HG02642 (cell line): Measurements from ENCODE around the gene KCNB1.

Experiments
- ATAC-seq: cut with Tn5 transposase; IDR thresholded peaks from one replicate; pipeline ENCODE4 v1.9.1; 2021; ENCODE audit warnings: mild to moderate bottlenecking; ENCODE audit not compliant: unreplicated experiment, poor library complexity

The KCNB1 gene

DNA sequence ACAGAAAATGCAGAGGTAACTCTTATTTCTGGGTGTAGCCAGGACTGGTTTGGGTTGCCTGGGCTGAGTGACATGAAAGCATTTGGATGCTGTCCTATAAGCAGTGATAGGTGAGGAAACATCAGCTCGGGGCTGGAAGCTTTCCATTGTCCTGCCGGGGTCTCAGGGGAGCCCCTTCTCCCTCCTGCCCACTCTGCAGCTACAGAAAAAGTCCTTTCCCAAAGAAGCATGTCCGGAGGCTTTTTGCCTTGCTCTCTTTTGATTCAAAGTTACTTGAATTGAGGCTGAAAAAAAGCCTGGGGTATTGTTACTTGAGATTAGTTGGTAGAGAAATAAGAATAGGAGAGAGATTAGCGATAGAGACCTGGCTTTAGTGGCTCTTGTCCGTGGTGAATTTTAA is 113.9 kb downstream of the KCNB1 start:
- ATAC-seq: no peak

DNA sequence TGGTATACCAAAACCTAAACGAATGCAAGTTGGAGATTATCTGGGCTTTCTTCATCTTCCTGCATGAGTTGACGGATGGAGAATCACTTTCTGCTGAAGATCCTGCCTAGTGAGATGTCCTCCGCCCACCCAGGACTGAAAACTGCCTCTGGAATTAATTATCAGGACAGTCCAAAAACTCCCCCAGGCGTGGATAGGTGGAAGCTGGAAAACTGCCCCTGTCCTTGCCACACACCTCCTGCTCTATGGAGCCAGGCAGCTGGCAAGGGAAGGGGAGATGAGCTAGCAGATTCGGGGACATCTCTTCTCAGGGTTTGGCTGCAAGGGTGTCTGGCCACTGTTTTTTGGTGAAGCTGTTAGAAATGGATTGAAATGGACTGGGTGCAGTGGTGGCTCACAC is 115.4 kb downstream of the KCNB1 start:
- ATAC-seq: no peak

DNA sequence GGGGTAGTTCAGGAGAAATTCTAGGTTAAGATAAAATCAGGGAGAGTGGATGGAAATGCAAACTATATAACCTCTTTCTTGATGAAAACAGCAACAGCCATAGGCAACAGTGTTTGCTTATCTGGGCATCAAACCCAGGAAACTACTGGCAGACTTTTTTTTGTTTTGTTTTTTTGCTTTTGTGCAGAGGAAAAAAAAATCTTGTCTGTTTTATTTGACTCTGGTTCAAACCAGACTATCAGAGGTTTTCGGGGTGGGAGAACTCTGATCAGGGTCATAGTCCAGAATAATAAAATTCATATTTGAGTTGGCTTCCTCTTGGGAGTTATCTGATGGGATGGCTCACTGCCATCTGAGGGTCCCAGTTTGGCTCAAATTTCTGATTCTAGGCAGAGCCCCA is 115.8 kb downstream of the KCNB1 start:
- no peak for ATAC-seq

DNA sequence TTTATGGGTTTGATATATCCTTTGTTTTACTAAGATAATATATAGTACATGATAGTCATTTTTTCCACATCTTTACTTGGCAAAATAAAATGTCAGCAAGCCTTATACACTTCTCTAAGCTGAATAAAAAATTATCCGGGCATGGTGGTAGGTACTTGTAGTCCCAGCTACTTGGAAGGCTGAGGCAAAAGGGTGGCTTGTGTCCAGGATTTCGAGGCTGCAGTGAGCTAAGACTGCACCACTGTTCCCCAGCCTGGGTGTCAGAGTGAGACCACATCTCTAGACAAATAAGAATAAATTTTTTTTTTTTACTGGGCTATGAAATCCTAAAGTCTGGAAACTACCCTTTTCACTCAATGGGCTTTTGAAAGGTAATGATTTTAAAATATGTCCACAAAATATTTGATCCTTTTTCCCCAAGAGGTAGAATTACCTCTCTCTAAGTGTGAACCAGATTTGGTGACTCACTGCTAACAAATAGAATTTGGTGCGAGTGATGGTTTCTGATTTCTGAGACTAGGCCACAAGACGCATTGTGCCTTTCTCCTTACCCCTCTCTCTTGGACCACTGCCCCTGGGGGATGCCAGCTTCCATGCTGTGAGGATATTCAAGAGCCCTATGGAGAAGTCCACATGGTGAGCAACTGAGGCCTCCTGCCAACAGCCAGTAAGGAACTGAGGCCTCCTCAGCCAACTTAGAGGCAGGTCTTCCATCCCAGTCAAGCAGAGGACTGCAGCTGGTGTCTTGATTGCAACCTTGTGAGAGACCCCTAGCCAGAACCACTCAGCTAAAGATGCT is 120.4 kb downstream of the KCNB1 start:
- no peak for ATAC-seq

DNA sequence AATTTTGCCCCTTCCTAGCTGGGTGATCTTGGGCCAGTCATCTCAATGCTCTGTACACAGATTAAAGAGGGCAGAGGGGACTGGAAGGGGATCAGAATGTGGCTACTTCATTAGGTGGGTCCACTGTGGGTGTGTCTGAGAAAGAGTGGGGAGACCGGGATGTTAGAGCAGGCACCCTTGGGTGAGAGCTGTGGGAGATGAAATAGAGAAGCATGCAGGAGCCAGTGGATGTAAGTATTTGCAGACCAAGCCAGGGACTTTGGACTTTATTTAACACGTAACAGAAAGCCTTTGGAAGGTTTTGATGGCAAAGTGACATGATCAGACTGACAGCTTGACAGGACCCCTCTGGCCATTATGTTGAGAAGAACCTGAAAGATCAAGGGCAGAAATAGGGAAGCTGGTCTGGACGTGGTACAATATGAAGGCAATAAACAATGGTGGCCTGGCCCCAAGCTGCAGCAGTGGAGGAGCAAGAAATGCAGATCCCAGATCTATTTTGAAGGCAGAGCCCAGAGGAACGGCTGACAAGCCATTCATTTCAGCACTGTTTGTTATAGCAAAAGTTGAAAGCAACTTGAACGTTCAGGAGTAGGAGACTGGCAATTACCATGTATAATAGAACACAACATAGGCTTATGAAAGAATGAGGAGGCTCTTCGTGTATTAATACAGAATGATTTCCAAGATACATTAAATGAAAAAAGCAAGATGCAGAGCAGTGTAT is 122.1 kb downstream of the KCNB1 start:
- no peak for ATAC-seq

DNA sequence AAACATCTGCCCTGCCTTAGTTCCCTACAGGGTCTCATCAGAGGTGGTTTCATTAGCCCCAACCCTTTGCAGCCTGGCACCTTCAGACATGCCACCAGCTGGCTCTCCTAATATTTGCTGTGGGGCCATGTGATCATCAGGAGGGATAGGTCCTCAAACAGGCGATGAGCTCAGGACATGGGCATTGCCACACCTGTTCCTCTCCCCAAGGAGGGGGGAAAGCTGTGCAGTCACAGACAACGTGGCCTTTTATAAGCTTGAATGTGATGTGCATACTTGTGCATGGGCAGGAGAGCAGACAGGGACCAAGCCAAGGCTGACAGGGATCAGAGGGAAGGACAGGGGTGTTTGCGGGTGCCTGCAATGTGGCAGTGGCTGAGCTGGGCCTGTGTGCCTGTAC is 125.8 kb downstream of the KCNB1 start:
- ATAC-seq: no peak

DNA sequence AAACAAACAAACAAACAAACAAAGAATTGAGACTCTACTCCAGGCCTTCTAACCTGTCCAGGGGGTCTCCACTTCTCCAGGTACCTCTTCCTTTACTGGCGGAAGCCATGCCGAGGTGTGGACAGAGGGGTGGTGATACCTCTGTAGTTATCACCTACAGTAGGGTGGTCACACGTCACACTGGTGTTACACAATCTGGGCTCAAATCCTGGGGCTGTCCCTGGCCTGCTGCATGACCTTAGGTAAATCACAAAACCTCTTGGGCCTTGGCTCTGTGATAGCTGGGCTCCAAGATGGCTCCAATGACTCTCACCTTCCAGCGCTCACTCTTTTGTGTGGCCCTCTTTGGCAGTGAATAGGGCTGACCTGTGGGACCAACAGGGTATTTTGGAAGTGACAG is 127.8 kb downstream of the KCNB1 start:
- ATAC-seq: no peak

DNA sequence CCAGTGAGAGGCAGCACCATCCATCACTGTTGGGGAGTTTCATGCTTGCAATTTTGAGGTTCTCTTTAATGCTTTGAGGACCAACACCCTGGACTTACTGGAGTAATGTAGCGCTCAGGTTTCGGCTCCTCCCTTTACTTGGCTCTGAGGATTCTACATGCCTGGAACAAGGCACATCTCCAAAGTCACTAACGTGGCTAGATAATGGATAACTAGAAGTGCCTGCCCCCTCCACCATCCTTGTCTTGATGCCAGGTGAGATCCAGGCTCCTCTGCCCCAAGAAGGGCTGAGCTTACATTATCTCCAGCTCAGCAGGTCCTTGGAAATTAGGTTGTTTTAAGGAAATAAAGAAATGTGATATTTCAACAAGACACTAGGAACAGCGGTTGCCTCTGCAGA is 129.1 kb downstream of the KCNB1 start:
- no peak for ATAC-seq

DNA sequence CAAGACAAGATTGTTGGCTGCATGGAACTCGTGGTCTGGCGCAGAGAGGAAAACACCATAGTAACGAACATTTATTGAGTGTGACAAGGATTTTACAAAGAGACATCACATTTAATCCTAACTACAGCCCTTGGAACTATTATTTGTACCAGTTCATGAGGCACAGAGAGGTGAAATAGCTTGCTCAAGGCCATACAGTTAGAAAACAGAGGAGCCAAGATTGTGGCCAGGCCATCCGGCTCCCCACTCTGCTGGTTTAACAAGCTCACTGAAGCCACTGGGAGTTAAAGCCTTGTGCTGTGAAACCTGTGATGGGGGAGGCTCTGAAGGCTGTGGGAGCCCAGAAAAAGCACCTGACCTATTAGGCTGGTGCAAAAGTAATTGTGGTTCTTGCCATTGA is 129.7 kb downstream of the KCNB1 start:
- no peak for ATAC-seq

DNA sequence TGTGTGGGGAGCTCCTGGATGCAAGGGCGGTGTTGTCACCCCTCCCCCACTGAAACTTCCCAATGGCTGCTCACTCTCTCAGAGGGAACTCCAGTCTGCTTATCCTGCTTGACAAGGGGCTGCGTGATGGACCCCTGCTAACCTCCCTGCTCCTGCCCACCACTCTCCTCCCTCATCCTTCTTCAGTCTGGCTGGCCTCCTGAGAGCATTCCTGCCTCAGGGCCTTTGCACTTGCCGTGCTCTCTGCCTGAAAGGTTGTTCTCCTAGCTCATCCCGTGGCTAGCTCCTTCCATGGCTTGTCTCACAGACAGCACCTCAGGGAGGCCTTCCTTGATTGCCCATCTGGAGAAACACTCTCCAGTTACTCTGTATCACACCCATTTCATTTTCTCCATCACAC is 130.7 kb downstream of the KCNB1 start:
- ATAC-seq: no peak

DNA sequence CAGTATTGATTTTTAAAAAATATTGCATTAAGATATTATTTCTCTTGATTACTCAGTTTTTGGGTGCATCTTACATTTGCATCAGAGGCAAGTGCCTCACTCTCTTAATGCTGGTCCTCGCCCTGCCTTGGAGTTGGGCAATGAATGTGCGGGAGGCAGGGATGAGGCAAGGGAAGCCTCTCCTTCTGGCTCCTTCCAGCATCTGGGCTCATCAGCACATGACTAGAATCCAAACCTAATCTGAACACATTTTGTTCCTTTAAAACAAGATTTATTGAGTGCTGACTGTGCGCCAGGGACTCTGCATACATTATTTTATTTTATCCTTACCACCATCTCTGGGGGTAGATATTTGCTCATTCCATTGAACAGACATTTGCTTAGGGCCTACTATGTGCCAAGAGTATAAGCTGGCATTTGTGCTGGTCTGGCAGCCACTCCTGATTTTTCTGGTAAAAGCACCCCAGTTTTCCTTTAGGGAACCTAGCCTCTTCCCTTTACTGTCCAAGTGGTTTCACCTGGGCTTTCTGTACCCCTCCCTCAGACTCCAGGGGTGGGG is 132.7 kb downstream of the KCNB1 start:
- no peak for ATAC-seq

DNA sequence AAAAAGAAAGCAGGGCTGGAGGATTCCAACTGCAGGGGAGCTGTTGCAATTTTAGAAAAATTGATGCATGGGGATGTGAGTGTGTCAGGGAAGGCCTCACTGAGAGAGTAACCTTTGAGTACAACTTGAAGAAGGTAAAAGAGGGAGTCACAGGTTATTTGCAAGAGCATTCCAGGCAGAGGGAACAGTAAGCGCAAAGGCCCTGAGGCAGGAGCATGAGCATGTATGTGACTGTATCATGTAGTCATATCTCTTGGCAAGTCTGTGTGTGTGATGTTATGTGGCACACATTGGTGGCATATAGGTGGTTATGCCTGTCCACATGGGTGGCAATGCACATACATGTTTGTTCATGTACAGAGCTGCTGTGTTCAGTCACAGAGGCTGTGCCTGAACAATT is 133.4 kb downstream of the KCNB1 start:
- no peak for ATAC-seq

DNA sequence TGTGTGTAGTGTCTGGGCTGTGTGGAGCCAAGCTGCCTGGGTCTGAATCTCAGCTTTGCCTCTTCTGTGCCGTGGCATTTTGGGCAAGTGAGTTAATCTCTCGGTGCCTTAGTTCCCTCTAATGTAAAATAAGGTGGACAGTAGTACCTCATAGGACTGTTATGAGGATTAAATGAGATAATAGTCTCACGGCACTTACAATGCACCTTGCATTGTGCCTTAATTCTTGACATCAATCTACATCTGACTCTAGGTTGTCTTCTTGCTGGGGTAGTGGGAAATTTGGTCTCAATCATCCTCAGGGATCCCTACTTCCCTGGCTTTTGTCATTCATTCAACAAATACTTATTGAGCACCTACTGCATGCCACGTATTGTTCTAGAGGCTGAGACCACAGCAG is 133.9 kb downstream of the KCNB1 start:
- ATAC-seq: no peak

DNA sequence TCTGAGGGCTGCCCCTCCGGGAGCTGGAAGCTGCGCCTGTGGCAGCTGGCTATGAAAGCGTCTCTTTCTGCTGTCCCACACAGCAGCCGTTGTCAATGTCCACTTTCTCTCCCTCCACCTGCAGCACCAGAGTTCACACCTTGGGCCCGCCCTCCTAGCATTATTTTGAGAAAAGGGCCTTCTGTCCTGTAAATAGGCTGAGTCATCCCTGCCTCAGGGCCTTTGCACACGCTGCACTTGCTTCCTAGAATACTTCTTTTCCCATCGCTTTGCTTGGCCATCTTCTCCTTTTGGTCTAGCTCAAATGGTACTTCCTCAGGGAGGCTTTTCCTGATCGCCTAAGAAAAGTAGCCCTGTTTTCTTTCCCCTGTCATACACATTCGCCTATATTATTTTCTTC is 135.3 kb downstream of the KCNB1 start:
- no peak for ATAC-seq

DNA sequence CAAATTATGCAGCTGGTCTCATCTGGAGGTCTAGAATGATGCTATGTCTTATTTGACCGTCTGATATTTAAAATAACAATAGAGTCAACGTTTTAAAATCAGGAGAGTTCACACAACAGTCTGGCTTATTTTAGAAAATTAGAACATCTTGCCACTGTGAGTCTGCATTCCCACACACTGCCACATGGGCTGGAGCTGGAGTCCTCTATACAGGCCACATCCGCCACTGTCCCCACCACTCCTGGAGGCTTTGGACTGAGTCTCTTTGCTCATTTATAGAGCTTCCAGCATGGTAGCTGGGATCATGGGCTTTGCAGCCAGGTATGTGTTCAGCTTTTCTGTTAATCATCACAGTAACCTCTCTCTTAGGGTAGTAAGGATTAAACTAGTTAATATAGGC is 135.8 kb downstream of the KCNB1 start:
- no peak for ATAC-seq

DNA sequence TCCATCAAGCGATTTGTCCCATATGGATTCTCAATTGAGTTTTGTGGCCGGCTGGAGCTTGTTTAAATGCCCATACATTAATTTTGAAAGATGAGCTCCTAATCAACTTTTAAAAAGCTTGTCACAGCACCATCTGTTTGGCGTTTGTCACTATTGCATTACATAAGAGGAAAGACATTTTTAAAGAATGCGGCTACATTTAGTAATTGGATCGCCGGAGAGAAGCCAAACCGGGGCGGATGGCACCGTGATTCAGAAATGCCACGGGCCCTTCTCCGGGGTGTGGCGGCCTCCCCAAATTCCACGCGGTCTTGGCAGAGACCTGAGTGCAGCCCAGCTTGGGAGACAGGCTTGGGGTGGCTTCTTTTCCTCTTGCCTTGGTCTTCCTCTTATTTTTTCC is 136.9 kb downstream of the KCNB1 start:
- no peak for ATAC-seq

DNA sequence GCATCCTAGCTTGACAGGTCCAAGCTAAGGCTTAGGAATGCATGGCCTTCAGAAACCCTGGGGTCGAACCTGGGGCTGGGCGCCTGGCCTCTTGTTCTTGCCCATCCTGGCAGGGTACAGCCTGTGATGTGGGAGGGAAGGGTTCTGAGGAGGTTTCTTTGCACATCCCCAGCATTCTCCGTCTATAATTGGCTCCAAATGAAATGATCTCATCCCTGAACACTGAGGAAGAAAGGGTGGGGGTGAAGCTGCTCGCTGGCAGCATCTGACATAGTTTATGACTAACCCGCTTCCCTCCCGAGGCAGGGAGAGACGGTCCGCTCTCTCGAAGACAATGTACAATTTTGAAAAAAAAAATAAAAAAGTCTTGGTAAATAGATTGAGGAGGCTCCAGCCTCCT is 137.5 kb downstream of the KCNB1 start:
- ATAC-seq: no peak

DNA sequence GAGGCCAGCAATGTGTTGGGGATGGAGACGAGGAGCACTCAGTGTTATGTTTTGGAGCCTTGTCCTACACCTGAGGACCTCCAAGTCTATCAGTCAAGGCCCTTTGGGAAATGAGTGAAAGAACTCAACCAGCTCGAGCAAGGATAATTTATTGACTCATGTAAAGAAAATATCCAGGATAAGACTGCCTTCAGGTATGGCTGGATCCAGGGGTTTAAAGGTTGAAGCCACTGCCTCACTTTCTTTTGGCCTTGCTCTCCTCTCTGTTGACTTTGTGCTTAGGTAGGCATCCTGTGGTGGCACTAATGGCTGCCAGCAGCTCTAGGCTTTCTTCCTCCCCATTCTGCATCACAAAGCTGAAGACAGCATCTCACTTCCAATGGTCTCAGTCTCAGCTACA is 138.3 kb downstream of the KCNB1 start:
- ATAC-seq: no peak

DNA sequence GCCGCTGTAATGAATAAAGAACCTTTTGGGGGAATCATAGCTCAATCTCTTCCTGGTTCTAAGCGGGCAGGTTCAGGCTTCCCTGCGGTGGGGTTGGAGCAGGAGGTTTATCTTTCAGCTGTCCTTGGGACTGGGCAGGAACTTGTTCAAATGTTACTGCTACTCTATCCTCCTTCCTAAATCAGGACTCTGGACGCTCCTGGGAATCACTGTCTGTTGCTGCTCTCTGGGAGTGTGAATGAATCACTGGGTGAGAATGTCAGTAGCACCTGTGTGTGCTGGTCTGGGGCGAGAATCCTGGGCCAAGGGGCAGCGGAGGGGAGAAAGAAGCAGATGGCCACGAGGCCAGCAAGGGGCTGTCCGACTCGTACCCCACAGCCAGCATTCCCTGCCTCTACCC is 139.2 kb downstream of the KCNB1 start:
- ATAC-seq: no peak

DNA sequence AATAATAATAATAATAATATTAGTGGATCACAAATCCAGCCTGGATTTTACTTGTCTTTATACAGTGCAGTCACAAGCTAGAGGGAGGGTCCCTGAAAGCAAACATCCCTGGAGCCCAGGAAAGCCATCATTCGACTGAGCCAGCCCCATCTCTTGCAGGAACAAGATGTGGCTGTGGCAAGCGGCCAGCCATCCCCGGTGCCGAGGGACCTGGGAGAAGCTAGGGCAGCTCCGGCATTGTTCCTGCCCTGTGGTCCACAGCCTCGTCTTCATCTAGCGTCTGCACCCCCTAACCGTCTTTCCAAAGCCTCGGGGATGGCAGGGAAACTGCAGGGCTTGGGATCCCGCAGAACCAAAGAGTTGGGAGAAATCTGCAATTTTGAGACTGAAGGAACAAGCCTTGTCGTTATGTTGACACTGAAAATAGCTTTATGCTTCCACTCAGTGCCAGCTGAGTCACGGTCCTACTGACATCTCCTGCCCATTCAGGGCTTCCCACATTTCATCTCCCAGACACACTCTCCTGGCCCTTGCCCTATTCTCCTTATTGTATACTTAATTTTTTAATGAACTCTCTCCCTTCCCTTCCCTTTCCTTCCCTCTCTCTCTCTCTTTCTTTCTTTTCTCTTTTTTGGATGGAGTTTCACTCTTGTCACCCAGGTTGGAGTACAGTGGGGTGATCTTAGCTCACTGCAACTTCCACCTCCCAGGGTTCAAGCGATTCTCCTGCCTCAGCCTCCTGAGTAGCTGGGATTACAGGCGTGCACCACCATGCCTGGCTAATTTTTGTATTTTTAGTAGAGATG is 142.1 kb downstream of the KCNB1 start:
- ATAC-seq: no peak

DNA sequence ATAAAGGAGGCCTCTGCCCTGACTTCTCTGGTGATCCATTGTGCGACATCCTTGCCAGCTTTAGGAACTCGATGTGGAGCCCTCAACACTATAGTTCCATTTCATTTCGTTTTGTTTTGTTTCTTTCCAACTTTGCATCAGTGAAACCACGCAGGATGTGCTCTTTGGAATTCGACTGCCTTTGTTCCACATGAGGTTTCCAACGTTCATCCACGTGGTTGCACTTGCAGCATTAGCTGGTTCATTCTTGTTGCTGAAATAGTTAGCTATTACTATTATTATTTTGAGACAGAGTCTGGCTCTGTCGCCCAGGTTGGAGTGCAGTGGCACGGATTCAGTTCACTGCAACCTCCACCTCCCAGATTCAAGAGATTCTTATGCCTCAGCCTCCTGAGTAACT is 143.3 kb downstream of the KCNB1 start:
- no peak for ATAC-seq
